SK-N-SH treated with all-trans-retinoic acid at 6 μM for 48 hours (cell line): ENCODE measurements around the gene NXPH1.

Source experiments
- ARNTL ChIP-seq: fragments of 450-650 bp; formaldehyde crosslinking; IDR thresholded peaks from 2 replicates; pipeline ENCODE4 v1.5.0; 2020; ENCODE audit warnings: low read depth, mild to moderate bottlenecking, moderate library complexity, borderline replicate concordance
- CSDC2 ChIP-seq: fragments of 250-450 bp; sonication (Bioruptor Pico); IDR thresholded peaks from 2 replicates; pipeline ENCODE4 v1.5.0; 2020; ENCODE audit warnings: mild to moderate bottlenecking, moderate library complexity
- ISL1 ChIP-seq: fragments of 250-450 bp; sonication (Bioruptor Pico); IDR thresholded peaks from 2 replicates; pipeline ENCODE4 v2.1.2; 2022; ENCODE audit warnings: mild to moderate bottlenecking, moderate library complexity
- OSR1 ChIP-seq: fragments of 250-450 bp; sonication (Bioruptor Pico); IDR thresholded peaks from 2 replicates; pipeline ENCODE4 v1.8.0; 2022; ENCODE audit warnings: moderate library complexity, mild to moderate bottlenecking, inconsistent platforms
- PPARA ChIP-seq: fragments of 250-450 bp; sonication (Bioruptor Pico); IDR thresholded peaks from 2 replicates; pipeline ENCODE4 v1.5.0; 2020; ENCODE audit warnings: mild to moderate bottlenecking, borderline replicate concordance
- RARB ChIP-seq: fragments of 250-450 bp; sonication (Bioruptor Pico); IDR thresholded peaks from 2 replicates; pipeline ENCODE4 v1.8.0; 2021; ENCODE audit warnings: mild to moderate bottlenecking, moderate library complexity
- SNAI2 ChIP-seq: fragments of 250-450 bp; sonication (Bioruptor Pico); IDR thresholded peaks from 2 replicates; pipeline ENCODE4 v1.5.0; 2020; ENCODE audit warnings: mild to moderate bottlenecking, moderate library complexity
- ZFP3 ChIP-seq: fragments of 250-450 bp; sonication (Bioruptor Pico); IDR thresholded peaks from 2 replicates; pipeline ENCODE4 v1.5.0; 2020; ENCODE audit warnings: mild to moderate bottlenecking, moderate library complexity
- ZFP30 ChIP-seq: fragments of 450-650 bp; formaldehyde crosslinking; IDR thresholded peaks from 2 replicates; pipeline ENCODE4 v1.5.0; 2022; ENCODE audit warnings: mild to moderate bottlenecking, moderate library complexity
- ZNF565 ChIP-seq: fragments of 450-650 bp; formaldehyde crosslinking; conservative IDR thresholded peaks from 2 replicates; pipeline ENCODE4 v1.5.0; 2020; ENCODE audit warnings: low read depth, mild to moderate bottlenecking, moderate library complexity
- TF ChIP-seq, protein P1 (sequence below): fragments of 250-450 bp; sonication (Bioruptor Pico); IDR thresholded peaks from 2 replicates; pipeline ENCODE4 v1.5.0; 2020; ENCODE audit warnings: mild to moderate bottlenecking, moderate library complexity
- TF ChIP-seq, protein P2 (sequence below): fragments of 250-450 bp; sonication (Bioruptor Pico); IDR thresholded peaks from 2 replicates; pipeline ENCODE4 v1.8.0; 2021; ENCODE audit warnings: low read depth, mild to moderate bottlenecking, moderate library complexity, borderline replicate concordance
- TF ChIP-seq, protein P3 (sequence below): fragments of 250-450 bp; sonication (Bioruptor Pico); IDR thresholded peaks from 2 replicates; pipeline ENCODE4 v1.8.0; 2020; ENCODE audit warnings: mild to moderate bottlenecking, moderate library complexity, borderline replicate concordance

DNA sequence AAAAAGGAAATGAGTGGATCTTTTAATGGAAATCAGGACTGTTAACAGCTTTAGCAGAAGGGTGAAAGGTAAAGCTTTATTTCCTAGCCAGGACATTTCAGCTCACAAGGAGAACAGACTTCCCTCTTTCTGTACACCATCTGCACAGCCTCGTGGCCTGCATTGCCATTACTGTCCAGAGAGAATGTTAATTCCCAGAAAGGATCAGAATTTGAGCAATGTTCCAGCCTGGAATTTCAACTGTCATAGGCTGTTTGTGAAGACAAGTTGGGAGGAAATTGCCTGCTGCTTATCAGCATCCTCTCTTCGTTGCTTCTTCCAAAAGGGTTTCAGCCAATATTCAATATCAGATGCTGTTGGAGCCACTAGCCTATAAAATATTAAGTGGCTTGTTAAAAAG is 22.0 kb downstream of the NXPH1 start:
- no peak for TF ChIP-seq ISL1 (CRISPR knock-in tag)
- no peak for TF ChIP-seq SNAI2 (CRISPR knock-in tag)
- TF ChIP-seq, protein P1, sequence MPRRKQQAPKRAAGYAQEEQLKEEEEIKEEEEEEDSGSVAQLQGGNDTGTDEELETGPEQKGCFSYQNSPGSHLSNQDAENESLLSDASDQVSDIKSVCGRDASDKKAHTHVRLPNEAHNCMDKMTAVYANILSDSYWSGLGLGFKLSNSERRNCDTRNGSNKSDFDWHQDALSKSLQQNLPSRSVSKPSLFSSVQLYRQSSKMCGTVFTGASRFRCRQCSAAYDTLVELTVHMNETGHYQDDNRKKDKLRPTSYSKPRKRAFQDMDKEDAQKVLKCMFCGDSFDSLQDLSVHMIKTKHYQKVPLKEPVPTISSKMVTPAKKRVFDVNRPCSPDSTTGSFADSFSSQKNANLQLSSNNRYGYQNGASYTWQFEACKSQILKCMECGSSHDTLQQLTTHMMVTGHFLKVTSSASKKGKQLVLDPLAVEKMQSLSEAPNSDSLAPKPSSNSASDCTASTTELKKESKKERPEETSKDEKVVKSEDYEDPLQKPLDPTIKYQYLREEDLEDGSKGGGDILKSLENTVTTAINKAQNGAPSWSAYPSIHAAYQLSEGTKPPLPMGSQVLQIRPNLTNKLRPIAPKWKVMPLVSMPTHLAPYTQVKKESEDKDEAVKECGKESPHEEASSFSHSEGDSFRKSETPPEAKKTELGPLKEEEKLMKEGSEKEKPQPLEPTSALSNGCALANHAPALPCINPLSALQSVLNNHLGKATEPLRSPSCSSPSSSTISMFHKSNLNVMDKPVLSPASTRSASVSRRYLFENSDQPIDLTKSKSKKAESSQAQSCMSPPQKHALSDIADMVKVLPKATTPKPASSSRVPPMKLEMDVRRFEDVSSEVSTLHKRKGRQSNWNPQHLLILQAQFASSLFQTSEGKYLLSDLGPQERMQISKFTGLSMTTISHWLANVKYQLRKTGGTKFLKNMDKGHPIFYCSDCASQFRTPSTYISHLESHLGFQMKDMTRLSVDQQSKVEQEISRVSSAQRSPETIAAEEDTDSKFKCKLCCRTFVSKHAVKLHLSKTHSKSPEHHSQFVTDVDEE: no peak
- TF ChIP-seq CSDC2: no peak
- no peak for TF ChIP-seq RARB (CRISPR knock-in tag)
- TF ChIP-seq OSR1 (CRISPR knock-in tag): no peak
- TF ChIP-seq ZFP30 (CRISPR knock-in tag): no peak
- TF ChIP-seq, protein P2, sequence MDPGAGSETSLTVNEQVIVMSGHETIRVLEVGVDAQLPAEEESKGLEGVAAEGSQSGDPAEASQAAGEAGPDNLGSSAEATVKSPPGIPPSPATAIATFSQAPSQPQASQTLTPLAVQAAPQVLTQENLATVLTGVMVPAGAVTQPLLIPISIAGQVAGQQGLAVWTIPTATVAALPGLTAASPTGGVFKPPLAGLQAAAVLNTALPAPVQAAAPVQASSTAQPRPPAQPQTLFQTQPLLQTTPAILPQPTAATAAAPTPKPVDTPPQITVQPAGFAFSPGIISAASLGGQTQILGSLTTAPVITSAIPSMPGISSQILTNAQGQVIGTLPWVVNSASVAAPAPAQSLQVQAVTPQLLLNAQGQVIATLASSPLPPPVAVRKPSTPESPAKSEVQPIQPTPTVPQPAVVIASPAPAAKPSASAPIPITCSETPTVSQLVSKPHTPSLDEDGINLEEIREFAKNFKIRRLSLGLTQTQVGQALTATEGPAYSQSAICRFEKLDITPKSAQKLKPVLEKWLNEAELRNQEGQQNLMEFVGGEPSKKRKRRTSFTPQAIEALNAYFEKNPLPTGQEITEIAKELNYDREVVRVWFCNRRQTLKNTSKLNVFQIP (CRISPR knock-in tag): no peak
- TF ChIP-seq ZFP3 (CRISPR knock-in tag): no peak
- no peak for TF ChIP-seq ZNF565 (CRISPR knock-in tag)
- no peak for TF ChIP-seq ARNTL (CRISPR knock-in tag)
- TF ChIP-seq, protein P3, sequence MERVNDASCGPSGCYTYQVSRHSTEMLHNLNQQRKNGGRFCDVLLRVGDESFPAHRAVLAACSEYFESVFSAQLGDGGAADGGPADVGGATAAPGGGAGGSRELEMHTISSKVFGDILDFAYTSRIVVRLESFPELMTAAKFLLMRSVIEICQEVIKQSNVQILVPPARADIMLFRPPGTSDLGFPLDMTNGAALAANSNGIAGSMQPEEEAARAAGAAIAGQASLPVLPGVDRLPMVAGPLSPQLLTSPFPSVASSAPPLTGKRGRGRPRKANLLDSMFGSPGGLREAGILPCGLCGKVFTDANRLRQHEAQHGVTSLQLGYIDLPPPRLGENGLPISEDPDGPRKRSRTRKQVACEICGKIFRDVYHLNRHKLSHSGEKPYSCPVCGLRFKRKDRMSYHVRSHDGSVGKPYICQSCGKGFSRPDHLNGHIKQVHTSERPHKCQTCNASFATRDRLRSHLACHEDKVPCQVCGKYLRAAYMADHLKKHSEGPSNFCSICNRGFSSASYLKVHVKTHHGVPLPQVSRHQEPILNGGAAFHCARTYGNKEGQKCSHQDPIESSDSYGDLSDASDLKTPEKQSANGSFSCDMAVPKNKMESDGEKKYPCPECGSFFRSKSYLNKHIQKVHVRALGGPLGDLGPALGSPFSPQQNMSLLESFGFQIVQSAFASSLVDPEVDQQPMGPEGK (CRISPR knock-in tag): no peak
- TF ChIP-seq PPARA (CRISPR knock-in tag): no peak
